GM18861 (cell line): ENCODE results near the gene GPATCH2.
"Not testable (repeated sequence)": the region's sequence is repeated elsewhere in the genome, so short reads cannot be mapped to it uniquely, and the experiment has no call there.

ENCODE experiments used
- ATAC-seq: cut with Tn5 transposase; IDR thresholded peaks from one replicate; pipeline ENCODE4 v1.9.1; 2021; ENCODE audit not compliant: unreplicated experiment

Gene GPATCH2

GRCh38 chr1:217456261-217456660, 174.6 kb downstream of the GPATCH2 start:
- ATAC-seq, result no peak

GRCh38 chr1:217453816-217454215, 177.1 kb downstream of the GPATCH2 start:
- ATAC-seq, result no peak

- no peak for ATAC-seq
Observed at GRCh38 chr1:217449370-217449769, 181.5 kb downstream of the GPATCH2 start.

- no peak for ATAC-seq
Observed at GRCh38 chr1:217443845-217444244, 187.0 kb downstream of the GPATCH2 start.

- ATAC-seq, result no peak
Observed at GRCh38 chr1:217437376-217437775, 193.5 kb downstream of the GPATCH2 start.

GRCh38 chr1:217435204-217435603, 195.7 kb downstream of the GPATCH2 start:
- ATAC-seq, result no peak

- ATAC-seq, result no peak
Observed at GRCh38 chr1:217433664-217434063, 197.2 kb downstream of the GPATCH2 start.

GRCh38 chr1:217432339-217432738, 198.6 kb downstream of the GPATCH2 start:
- ATAC-seq, result no peak

GRCh38 chr1:217431395-217431794, 199.5 kb downstream of the GPATCH2 start:
- no peak for ATAC-seq

- ATAC-seq, result no peak
Observed at GRCh38 chr1:217425422-217425821, 205.5 kb downstream of the GPATCH2 start.

- no peak for ATAC-seq
Observed at GRCh38 chr1:217419194-217419551, 211.7 kb downstream of the GPATCH2 start.

- ATAC-seq, result no peak
Observed at GRCh38 chr1:217418269-217419193, 212.4 kb downstream of the GPATCH2 start.

- no peak for ATAC-seq
Observed at GRCh38 chr1:217417363-217417762, 213.5 kb downstream of the GPATCH2 start.

- ATAC-seq, result no peak
Observed at GRCh38 chr1:217407534-217408001, 223.3 kb downstream of the GPATCH2 start.

- ATAC-seq, result no peak
Observed at GRCh38 chr1:217403026-217403720, 227.7 kb downstream of the GPATCH2 start.

- ATAC-seq, result no peak
Observed at GRCh38 chr1:217402301-217402700, 228.6 kb downstream of the GPATCH2 start.

GRCh38 chr1:217393896-217394295, 237.0 kb downstream of the GPATCH2 start:
- no peak for ATAC-seq

- no peak for ATAC-seq
Observed at GRCh38 chr1:217392441-217392840, 238.4 kb downstream of the GPATCH2 start.

- ATAC-seq, result peak; percentile 80
Observed at GRCh38 chr1:217389895-217390294, 241.0 kb downstream of the GPATCH2 start.

GRCh38 chr1:217388522-217389065, 242.3 kb downstream of the GPATCH2 start:
- no peak for ATAC-seq

- not testable (repeated sequence) for ATAC-seq
Observed at GRCh38 chr1:217381773-217382172, 249.1 kb downstream of the GPATCH2 start.

- not testable (repeated sequence) for ATAC-seq
Observed at GRCh38 chr1:217379804-217380203, 251.1 kb downstream of the GPATCH2 start.
